Measurements from ENCODE around the gene CAPN5.

The CAPN5 gene

GRCh38 chr11:77163271-77163670 lies 96.5 kb downstream of the CAPN5 start:
- Mint-ChIP-seq H3K4me3 (no peak overlapping the region), H3K4me1 (no peaks in the 10 kb centered on the region), H3K9me3 (no peaks in the 10 kb centered on the region), H3K36me3 (ENCODE audit: low read depth) (no peaks in the 10 kb centered on the region), H3K27me3 (ENCODE audit: low read depth) (peaks cover 4% of the 10 kb centered on the region), H3K27ac (no peak overlapping the region)
- TF ChIP-seq CTCF (IDR thresholded peaks at IDR 0.05; ENCODE audit: unreplicated experiment in 3 of 3) = no peak

GRCh38 chr11:77165066-77165465 lies 98.3 kb downstream of the CAPN5 start:
- H3K36me3 Mint-ChIP-seq (ENCODE audit: low read depth) = no peaks in the 10 kb centered on the region
- no peak for TF ChIP-seq CTCF (IDR thresholded peaks at IDR 0.05; ENCODE audit: unreplicated experiment in 3 of 3)
- no peak overlapping the region for H3K4me3 Mint-ChIP-seq
- no peaks in the 10 kb centered on the region for H3K9me3 Mint-ChIP-seq
- no peaks in the 10 kb centered on the region for H3K4me1 Mint-ChIP-seq
- H3K27ac Mint-ChIP-seq = no peak overlapping the region
- peaks cover 2% of the 10 kb centered on the region for H3K27me3 Mint-ChIP-seq (ENCODE audit: low read depth)

GRCh38 chr11:77166021-77166420 lies 99.2 kb downstream of the CAPN5 start:
- Mint-ChIP-seq H3K36me3 (ENCODE audit: low read depth) (no peaks in the 10 kb centered on the region), H3K4me3 (no peak overlapping the region), H3K4me1 (peaks cover 6% of the 10 kb centered on the region), H3K9me3 (no peaks in the 10 kb centered on the region), H3K27ac (no peak overlapping the region), H3K27me3 (ENCODE audit: low read depth) (peaks cover 4% of the 10 kb centered on the region)
- no peak for TF ChIP-seq CTCF (IDR thresholded peaks at IDR 0.05; ENCODE audit: unreplicated experiment in 3 of 3)

GRCh38 chr11:77167111-77167626 lies 100.4 kb downstream of the CAPN5 start:
- Mint-ChIP-seq H3K4me3 (no peak overlapping the region), H3K27ac (no peak overlapping the region), H3K36me3 (ENCODE audit: low read depth) (no peaks in the 10 kb centered on the region), H3K4me1 (peaks cover 7% of the 10 kb centered on the region), H3K27me3 (ENCODE audit: low read depth) (peaks cover 4% of the 10 kb centered on the region), H3K9me3 (no peaks in the 10 kb centered on the region)
- TF ChIP-seq CTCF (IDR thresholded peaks at IDR 0.05; ENCODE audit: unreplicated experiment in 3 of 3) = no peak

- Mint-ChIP-seq H3K9me3 (no peaks in the 10 kb centered on the region), H3K4me1 (peaks cover 7% of the 10 kb centered on the region), H3K27ac (no peak overlapping the region), H3K36me3 (ENCODE audit: low read depth) (no peaks in the 10 kb centered on the region), H3K4me3 (no peak overlapping the region), H3K27me3 (ENCODE audit: low read depth) (peaks cover 4% of the 10 kb centered on the region)
- TF ChIP-seq CTCF (IDR thresholded peaks at IDR 0.05; ENCODE audit: unreplicated experiment in 3 of 3) = no peak
Observed at GRCh38 chr11:77167791-77168190, 101.0 kb downstream of the CAPN5 start.

- no peak overlapping the region for H3K4me3 Mint-ChIP-seq
- peaks cover 9% of the 10 kb centered on the region for H3K27me3 Mint-ChIP-seq (ENCODE audit: low read depth)
- peak overlapping the region in 2 of 3 experiments; percentile 4 to 19 for H3K27ac Mint-ChIP-seq
- H3K4me1 Mint-ChIP-seq = peaks cover 28% of the 10 kb centered on the region
- no peak for TF ChIP-seq CTCF (IDR thresholded peaks at IDR 0.05; ENCODE audit: unreplicated experiment in 3 of 3)
- no peaks in the 10 kb centered on the region for H3K36me3 Mint-ChIP-seq (ENCODE audit: low read depth)
- H3K9me3 Mint-ChIP-seq = no peaks in the 10 kb centered on the region
Observed at GRCh38 chr11:77170107-77170506, 103.3 kb downstream of the CAPN5 start.
